Vagina (tissue), 2 donors: ENCODE data around the gene HIVEP1. TPM values are rescaled to one million over a fixed set of nuclear protein-coding genes. Genes with fewer than 3 reads are reported as not detected.

Experiments
- DNase-seq, 2 donors: peaks; one replicate each; pipeline ENCODE4 v3.0.0-alpha.2; 2017; ENCODE audit errors: extremely low spot score in 2 of 2
- H3K27ac ChIP-seq: fragments of 200-600 bp; sonication (generic); one replicate; pipeline ENCODE4 v1.5.1; 2019
- H3K27me3 ChIP-seq: fragments of 200-600 bp; sonication (generic); one replicate; pipeline ENCODE4 v1.5.1; 2019
- H3K36me3 ChIP-seq, 2 donors: fragments of 200-600 bp; sonication (generic); one replicate each; pipeline ENCODE4 v1.5.1; 2017 to 2019
- H3K4me1 ChIP-seq: fragments of 200-600 bp; sonication (generic); one replicate; pipeline ENCODE4 v1.5.1; 2019
- H3K4me3 ChIP-seq, 2 donors: fragments of 200-600 bp; sonication (generic); 1 replicate in 1 of 2; 2 replicates in 1 of 2; pipeline ENCODE4 v1.5.1; 2016 to 2019
- H3K9me3 ChIP-seq: fragments of 200-600 bp; sonication (generic); one replicate; pipeline ENCODE4 v1.5.1; 2019
- POLR2A ChIP-seq, 2 donors: fragments of 450-650 bp; IDR thresholded peaks; one replicate each; pipeline ENCODE4 v1.6.1; 2017; ENCODE audit warnings: antibody characterized with exemption in 2 of 2, mild to moderate bottlenecking in 2 of 2, moderate library complexity in 2 of 2
- POLR2AphosphoS5 ChIP-seq, 2 donors: sonication (generic); formaldehyde crosslinking; IDR thresholded peaks; one replicate each; pipeline ENCODE4 v1.9.0; 2017; ENCODE audit warnings: antibody characterized with exemption in 2 of 2, mild to moderate bottlenecking in 2 of 2, low read depth in 1 of 2; ENCODE audit not compliant: insufficient read depth in 1 of 2
- intact Hi-C: fragments of 100-400 bp; cut with DNase I; formaldehyde crosslinking; loops from one replicate; pipeline ENCODE4 v1.15.1; 2023
- total RNA-seq: library from RNA; depleted of rRNA; stranded (reverse); fragments of >200 nt; gene quantifications from one replicate; pipeline ENCODE4 v1.2.3, GENCODE V29; 2016
- TF ChIP-seq, protein P1 (sequence below), 3 experiments: fragments of 450-650 bp in 2 of 3; fragments of 200-600 bp in 1 of 3; sonication (generic) in 1 of 3; IDR thresholded peaks; one replicate each; pipeline ENCODE4 v1.5.1; 2017 to 2019; ENCODE audit warnings: antibody characterized with exemption in 3 of 3, mild to moderate bottlenecking in 2 of 3, moderate library complexity in 2 of 3

HIVEP1 gene
- total RNA-seq, 1 donor from 2014 or later: 36.1 TPM

DNA sequence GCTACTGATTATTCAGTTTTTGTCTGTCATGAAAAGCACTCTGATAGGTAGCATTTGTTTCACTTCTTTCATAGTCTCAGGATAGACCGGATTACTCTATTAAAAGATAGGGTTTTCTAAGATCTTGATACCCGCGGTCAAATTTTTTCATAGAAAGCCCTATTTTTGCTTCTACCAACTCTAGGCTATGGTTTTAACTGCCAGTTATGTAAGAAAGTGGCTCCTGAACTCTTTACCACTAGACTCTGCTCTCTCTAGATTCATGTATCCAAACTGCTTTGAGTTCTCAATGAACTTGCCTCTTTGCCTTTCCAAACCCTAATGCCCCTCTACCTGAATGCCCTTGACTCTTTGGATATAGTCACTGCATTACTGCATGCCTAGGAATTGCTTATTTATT lies 70.3 kb downstream of the HIVEP1 start:
- TF ChIP-seq POLR2A (IDR thresholded peaks at IDR 0.05) (no peak), POLR2AphosphoS5 (IDR thresholded peaks at IDR 0.05; ENCODE audit: insufficient read depth in 1 of 2, low read depth in 1 of 2) (no peak)
- TF ChIP-seq, protein P1, sequence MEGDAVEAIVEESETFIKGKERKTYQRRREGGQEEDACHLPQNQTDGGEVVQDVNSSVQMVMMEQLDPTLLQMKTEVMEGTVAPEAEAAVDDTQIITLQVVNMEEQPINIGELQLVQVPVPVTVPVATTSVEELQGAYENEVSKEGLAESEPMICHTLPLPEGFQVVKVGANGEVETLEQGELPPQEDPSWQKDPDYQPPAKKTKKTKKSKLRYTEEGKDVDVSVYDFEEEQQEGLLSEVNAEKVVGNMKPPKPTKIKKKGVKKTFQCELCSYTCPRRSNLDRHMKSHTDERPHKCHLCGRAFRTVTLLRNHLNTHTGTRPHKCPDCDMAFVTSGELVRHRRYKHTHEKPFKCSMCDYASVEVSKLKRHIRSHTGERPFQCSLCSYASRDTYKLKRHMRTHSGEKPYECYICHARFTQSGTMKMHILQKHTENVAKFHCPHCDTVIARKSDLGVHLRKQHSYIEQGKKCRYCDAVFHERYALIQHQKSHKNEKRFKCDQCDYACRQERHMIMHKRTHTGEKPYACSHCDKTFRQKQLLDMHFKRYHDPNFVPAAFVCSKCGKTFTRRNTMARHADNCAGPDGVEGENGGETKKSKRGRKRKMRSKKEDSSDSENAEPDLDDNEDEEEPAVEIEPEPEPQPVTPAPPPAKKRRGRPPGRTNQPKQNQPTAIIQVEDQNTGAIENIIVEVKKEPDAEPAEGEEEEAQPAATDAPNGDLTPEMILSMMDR (IDR thresholded peaks at IDR 0.05): no peak
- Histone ChIP-seq H3K9me3 (no peaks in the 10 kb centered on the region), H3K4me3 (no peak overlapping the region), H3K27ac (no peak overlapping the region), H3K4me1 (peaks cover 25% of the 10 kb centered on the region), H3K36me3 (no peaks in the 10 kb centered on the region), H3K27me3 (no peaks in the 10 kb centered on the region)
- DNase-seq: no peak
- intact Hi-C loops: no loop called here

DNA sequence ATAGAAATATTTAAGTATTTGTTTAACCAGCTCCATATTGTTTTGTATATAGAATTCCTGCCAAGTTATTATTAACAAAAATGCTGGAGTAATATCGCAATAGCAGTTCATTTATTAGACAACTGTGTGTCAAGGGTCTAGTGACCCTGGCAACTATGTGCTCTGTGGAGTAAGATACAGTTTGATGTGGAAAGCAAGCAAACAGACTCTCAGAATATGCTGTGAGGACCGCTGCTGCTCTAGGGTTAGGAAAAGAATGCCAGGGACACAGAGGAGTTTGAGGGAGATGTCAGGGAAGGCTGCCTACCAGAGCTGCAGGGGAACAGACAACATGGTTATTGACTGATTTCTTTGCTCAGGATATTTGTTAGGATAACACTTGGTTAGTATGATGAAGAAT lies 71.2 kb downstream of the HIVEP1 start:
- TF ChIP-seq POLR2AphosphoS5 (IDR thresholded peaks at IDR 0.05; ENCODE audit: insufficient read depth in 1 of 2, low read depth in 1 of 2) (no peak), POLR2A (IDR thresholded peaks at IDR 0.05) (no peak)
- TF ChIP-seq, protein P1 (IDR thresholded peaks at IDR 0.05): no peak
- Histone ChIP-seq H3K27me3 (no peaks in the 10 kb centered on the region), H3K4me3 (no peak overlapping the region), H3K27ac (no peak overlapping the region), H3K4me1 (peaks cover 25% of the 10 kb centered on the region), H3K36me3 (no peaks in the 10 kb centered on the region), H3K9me3 (no peaks in the 10 kb centered on the region)
- DNase-seq: no peak
- intact Hi-C loops: no loop called here

DNA sequence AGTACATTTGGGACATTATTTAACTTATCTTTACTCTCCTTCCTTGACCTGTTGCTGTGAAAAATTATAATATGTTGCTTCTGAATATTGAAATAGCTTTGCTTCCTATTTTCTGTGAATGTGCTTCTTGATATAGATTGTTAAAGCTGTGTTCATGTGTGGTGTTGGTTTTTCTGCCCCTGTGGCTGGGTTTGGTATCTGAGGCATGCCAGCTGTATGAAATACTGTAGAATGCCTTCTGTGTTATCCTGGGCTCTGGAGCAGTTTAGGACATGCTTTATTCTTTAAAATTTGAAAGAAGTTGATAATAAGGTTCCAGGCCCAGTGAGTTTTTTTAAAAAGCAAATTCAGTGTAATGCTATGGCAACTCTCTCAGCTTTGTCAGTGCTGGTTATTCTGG lies 71.7 kb downstream of the HIVEP1 start:
- Histone ChIP-seq H3K4me1 (peaks cover 25% of the 10 kb centered on the region), H3K27ac (no peak overlapping the region), H3K36me3 (no peaks in the 10 kb centered on the region), H3K9me3 (no peaks in the 10 kb centered on the region), H3K27me3 (no peaks in the 10 kb centered on the region), H3K4me3 (no peak overlapping the region)
- DNase-seq: no peak
- no peak for TF ChIP-seq POLR2AphosphoS5 (IDR thresholded peaks at IDR 0.05; ENCODE audit: insufficient read depth in 1 of 2, low read depth in 1 of 2)
- no peak for TF ChIP-seq POLR2A (IDR thresholded peaks at IDR 0.05)
- TF ChIP-seq, protein P1 (IDR thresholded peaks at IDR 0.05): no peak
- intact Hi-C loops: no loop called here

DNA sequence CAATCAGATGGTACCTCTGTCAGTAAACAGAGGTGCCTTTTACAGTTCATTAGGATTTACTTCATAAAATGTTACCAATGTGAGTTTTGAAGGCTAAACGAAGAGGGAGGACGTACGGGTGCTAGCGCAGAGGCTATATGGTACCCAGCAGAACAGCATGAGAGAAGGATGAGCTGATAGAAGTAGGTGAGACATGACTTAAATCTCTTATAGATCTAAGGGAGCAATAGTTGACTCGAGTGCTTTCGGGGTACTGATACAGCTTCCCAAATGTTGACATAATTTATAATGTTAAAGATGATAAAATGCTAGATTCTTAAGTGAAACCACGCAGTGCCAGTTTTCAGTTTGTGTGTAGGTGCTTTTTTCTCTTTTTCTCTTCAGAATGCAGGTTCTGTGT lies 72.6 kb downstream of the HIVEP1 start:
- intact Hi-C loops: no loop called here
- H3K27me3 ChIP-seq: no peaks in the 10 kb centered on the region
- H3K4me3 ChIP-seq: no peak overlapping the region
- TF ChIP-seq POLR2A (IDR thresholded peaks at IDR 0.05): no peak
- no peak for TF ChIP-seq POLR2AphosphoS5 (IDR thresholded peaks at IDR 0.05; ENCODE audit: insufficient read depth in 1 of 2, low read depth in 1 of 2)
- TF ChIP-seq, protein P1 (IDR thresholded peaks at IDR 0.05): no peak
- H3K36me3 ChIP-seq: no peaks in the 10 kb centered on the region
- no peak overlapping the region for H3K27ac ChIP-seq
- peaks cover 25% of the 10 kb centered on the region for H3K4me1 ChIP-seq
- no peaks in the 10 kb centered on the region for H3K9me3 ChIP-seq
- no peak for DNase-seq

DNA sequence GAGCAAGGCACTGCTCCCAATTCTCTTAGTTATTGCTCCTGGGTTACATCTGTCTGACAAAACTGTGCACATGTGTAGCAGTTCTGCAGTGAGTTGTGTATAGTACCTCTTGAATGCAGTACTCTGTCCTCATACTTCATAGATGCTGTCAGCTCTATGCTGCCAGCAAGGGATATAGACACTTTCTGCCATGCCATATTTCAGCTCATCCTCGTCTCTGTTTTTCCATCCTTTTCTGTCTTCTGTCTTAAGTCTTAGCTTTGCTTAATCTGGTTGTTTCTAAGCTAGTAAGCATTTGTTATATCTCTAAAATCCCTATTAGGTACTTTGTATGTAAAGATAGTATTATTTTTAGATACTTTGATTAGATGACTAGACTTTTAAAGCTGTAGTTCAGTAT lies 76.4 kb downstream of the HIVEP1 start:
- H3K27ac ChIP-seq: no peak overlapping the region
- no peaks in the 10 kb centered on the region for H3K27me3 ChIP-seq
- peaks cover 2% of the 10 kb centered on the region for H3K9me3 ChIP-seq
- H3K4me1 ChIP-seq: peaks cover 19% of the 10 kb centered on the region
- no peak overlapping the region for H3K4me3 ChIP-seq
- TF ChIP-seq POLR2A (IDR thresholded peaks at IDR 0.05) (no peak), POLR2AphosphoS5 (IDR thresholded peaks at IDR 0.05; ENCODE audit: insufficient read depth in 1 of 2, low read depth in 1 of 2) (no peak)
- TF ChIP-seq, protein P1 (IDR thresholded peaks at IDR 0.05): no peak
- DNase-seq: no peak
- intact Hi-C loops: no loop called here
- no peaks in the 10 kb centered on the region for H3K36me3 ChIP-seq
